ENCODE results near the gene MYL6B.

- TF ChIP-seq CTCF (conservative IDR thresholded peaks at IDR 0.05; ENCODE audit: low read depth, low read length) = no peak
- no peak for TF ChIP-seq EZH2 (IDR thresholded peaks at IDR 0.05; ENCODE audit: low read length, unreplicated experiment)
- TF ChIP-seq EZH2phosphoT487 (IDR thresholded peaks at IDR 0.05; ENCODE audit: borderline replicate concordance, low read length) = no peak
Measured at GRCh38 chr12:56127485-56127887, 24.9 kb upstream of the MYL6B start.
